B cell (primary cell): ENCODE measurements around the gene OGDHL. TPM values are rescaled to one million over a fixed set of nuclear protein-coding genes. Genes with fewer than 3 reads are reported as not detected.

Source experiments
- ATAC-seq: fragments of 200-7000 bp; cut with Tn5 transposase; one replicate; pipeline ENCODE4 v1.10.0; 2021; ENCODE audit warnings: low read depth, mild to moderate bottlenecking, moderate number of reproducible peaks, moderate library complexity
- CTCF ChIA-PET: fragments of 350-600 bp; sonication (Branson Sonifier 250); formaldehyde crosslinking; loops from one replicate; lab custom pipeline; 2021; ENCODE audit warnings: antibody characterized with exemption, inconsistent platforms; lab: Charles Lee
- POLR2A ChIA-PET: fragments of 350-600 bp; sonication (Branson Sonifier 250); formaldehyde crosslinking; loops from one replicate; lab custom pipeline; 2021; ENCODE audit warnings: antibody characterized with exemption; lab: Charles Lee
- DNase-seq: peaks from one replicate; pipeline ENCODE4 v3.0.0; 2013
- H2AFZ ChIP-seq: 2 replicates; pipeline ENCODE4 v1.6.1; 2012; ENCODE audit warnings: mild to moderate bottlenecking, low read depth, low read length; ENCODE audit not compliant: insufficient read depth, poor library complexity, severe bottlenecking
- H3K27ac ChIP-seq, 2 donors: 1 replicate in 1 of 2; 2 replicates in 1 of 2; pipeline ENCODE4 v1.5.1; 2012 to 2013; ENCODE audit warnings: low read length in 2 of 2, mild to moderate bottlenecking in 2 of 2, moderate library complexity in 1 of 2
- H3K27me3 ChIP-seq, 4 experiments: fragments of 200-600 bp in 1 of 4; sonication (generic) in 1 of 4; replicated peaks in 1 of 4; 1 replicate in 2 of 4; 2 replicates in 2 of 4; pipeline versions ENCODE4 v1.6.1 to v1.7.0; 2013 to 2016; ENCODE audit warnings: low read length in 3 of 4, mild to moderate bottlenecking in 2 of 4, mixed read lengths in 1 of 4, moderate library complexity in 1 of 4; ENCODE audit not compliant: insufficient read depth in 4 of 4, control insufficient read depth in 3 of 4; ENCODE audit errors: control extremely low read depth in 1 of 4
- H3K36me3 ChIP-seq, 2 experiments: replicated peaks in 1 of 2; 1 replicate in 1 of 2; 2 replicates in 1 of 2; pipeline versions ENCODE4 v1.6.1 to v1.7.1; 2013; ENCODE audit warnings: low read length in 1 of 2; ENCODE audit not compliant: insufficient read depth in 2 of 2, control insufficient read depth in 1 of 2; ENCODE audit errors: control extremely low read depth in 1 of 2, extremely low read depth in 1 of 2
- H3K4me1 ChIP-seq, 2 donors: fragments of 200-600 bp in 1 of 2; sonication (generic) in 1 of 2; 1 replicate in 1 of 2; 2 replicates in 1 of 2; pipeline versions ENCODE4 v1.5.1 to v1.6.1; 2013 to 2017; ENCODE audit warnings: low read length in 2 of 2; ENCODE audit not compliant: control insufficient read depth in 2 of 2, insufficient read depth in 2 of 2
- H3K4me2 ChIP-seq: replicated peaks from 2 replicates; pipeline ENCODE3; 2012; ENCODE audit warnings: mild to moderate bottlenecking, low read depth, low read length; ENCODE audit not compliant: poor library complexity, severe bottlenecking
- H3K4me3 ChIP-seq, 5 experiments: fragments of 200-600 bp in 1 of 5; sonication (generic) in 1 of 5; 1 replicate in 3 of 5; 2 replicates in 2 of 5; pipeline versions ENCODE4 v1.5.1 to v1.7.0; 2011 to 2016; ENCODE audit warnings: low read length in 4 of 5, mild to moderate bottlenecking in 4 of 5, low read depth in 2 of 5, control low read depth in 1 of 5, moderate library complexity in 1 of 5; ENCODE audit not compliant: insufficient read depth in 1 of 5; ENCODE audit errors: control extremely low read depth in 1 of 5, extremely low read depth in 1 of 5
- H3K79me2 ChIP-seq: fragments of 200-600 bp; sonication (generic); one replicate; pipeline ENCODE4 v1.6.0; 2016; ENCODE audit warnings: low read length; ENCODE audit not compliant: control insufficient read depth, insufficient read depth
- H3K9ac ChIP-seq: fragments of 200-600 bp; sonication (generic); 2 replicates; pipeline ENCODE4 v1.6.1; 2017; ENCODE audit warnings: mild to moderate bottlenecking, low read length, moderate library complexity
- H3K9me3 ChIP-seq, 3 donors: one replicate each; pipeline versions ENCODE4 v1.6.1 to v1.7.1; 2013; ENCODE audit warnings: low read length in 2 of 3; ENCODE audit not compliant: control insufficient read depth in 2 of 3, insufficient read depth in 1 of 3; ENCODE audit errors: control extremely low read depth in 1 of 3
- H4K20me1 ChIP-seq: 2 replicates; pipeline ENCODE4 v1.6.0; 2012; ENCODE audit warnings: mild to moderate bottlenecking, low read length; ENCODE audit not compliant: insufficient read depth, control insufficient read depth, poor library complexity, severe bottlenecking
- H3K27ac Mint-ChIP-seq: one replicate; pipeline ENCODE4 v1.8.0; 2021; ENCODE audit warnings: mixed read lengths
- H3K27me3 Mint-ChIP-seq: one replicate; pipeline ENCODE4 v1.8.0; 2021; ENCODE audit warnings: mixed read lengths
- H3K4me1 Mint-ChIP-seq: one replicate; pipeline ENCODE4 v1.8.0; 2021; ENCODE audit warnings: mixed read lengths
- H3K4me3 Mint-ChIP-seq: one replicate; pipeline ENCODE4 v1.8.0; 2021; ENCODE audit warnings: mixed read lengths
- H3K9me3 Mint-ChIP-seq: one replicate; pipeline ENCODE4 v1.8.0; 2022; ENCODE audit warnings: mixed read lengths; ENCODE audit not compliant: insufficient read depth
- EZH2 ChIP-seq: IDR thresholded peaks from 2 replicates; pipeline ENCODE4 v1.6.1; 2012; ENCODE audit warnings: borderline replicate concordance, low read depth, mild to moderate bottlenecking, moderate library complexity, low read length; ENCODE audit not compliant: insufficient read depth, poor library complexity, severe bottlenecking
- WGBS: methylation state at CpG from one replicate; pipeline ENCODE4 v1.1.5; 2013; ENCODE audit warnings: missing lambda C conversion rate; ENCODE audit not compliant: insufficient coverage; 5-methylcytosine and 5-hydroxymethylcytosine counted together
- intact Hi-C: fragments of 100-400 bp; cut with micrococcal nuclease; formaldehyde crosslinking; loops from one replicate; pipeline ENCODE4 v1.10.0; 2022
- polyA plus RNA-seq: library from polyadenylated mRNA; depleted of rRNA; stranded (reverse); fragments of >200 nt; gene quantifications from 2 replicates; pipeline ENCODE4 v1.2.3, GENCODE V29; 2012
- total RNA-seq, 2 donors: library from RNA; stranded (reverse); fragments of 120-200 nt in 1 of 2; gene quantifications; 1 replicate in 1 of 2; 2 replicates in 1 of 2; pipeline versions ENCODE4 v1.2.3 to v1.2.4, GENCODE V29; 2013 to 2022
- TF ChIP-seq, protein P1 (sequence below): fragments of 200-600 bp; IDR thresholded peaks from one replicate; pipeline ENCODE4 v1.8.0; 2022; ENCODE audit warnings: antibody characterized with exemption, mild to moderate bottlenecking

The OGDHL gene
- total and polyA plus RNA-seq, 2 donors (not counting 1 experiment from before 2014, with no cell fraction given), result not detected

DNA sequence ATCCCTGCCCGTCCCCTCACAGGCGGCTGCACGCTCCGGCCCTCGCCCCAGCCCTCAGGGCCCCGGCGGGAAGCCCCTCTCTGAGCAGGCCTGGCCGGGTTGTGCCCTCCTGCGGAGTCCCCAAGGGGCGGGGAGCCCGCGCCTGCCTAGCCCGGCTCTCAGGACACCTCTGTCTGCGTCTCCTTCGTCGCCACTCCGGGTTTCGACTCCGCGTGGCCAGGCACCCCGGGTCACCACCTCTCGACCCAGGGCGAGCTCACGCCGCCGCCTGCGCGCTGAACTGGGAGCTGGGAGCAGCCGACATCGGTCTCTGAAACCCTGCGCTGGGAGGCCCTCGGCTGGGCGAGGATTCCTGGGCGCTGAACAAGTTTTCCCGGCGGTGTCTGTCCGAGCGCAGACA is 6.2 kb upstream of the OGDHL start:
- no peak for ATAC-seq
- ChIA-PET POLR2A (no interaction called here), CTCF (no interaction called here)
- H3K9me3 ChIP-seq, result peaks cover 0 to 11% (median 3%) of the 10 kb centered on the region in 3 donors
- no peak overlapping the region for H2AFZ ChIP-seq
- H3K4me3 ChIP-seq, result no peak overlapping the region
- H3K27ac ChIP-seq, result no peak overlapping the region
- H3K4me1 Mint-ChIP-seq, result no peaks in the 10 kb centered on the region
- no peak overlapping the region for H3K4me2 ChIP-seq
- no peak for TF ChIP-seq EZH2
- TF ChIP-seq, protein P1, sequence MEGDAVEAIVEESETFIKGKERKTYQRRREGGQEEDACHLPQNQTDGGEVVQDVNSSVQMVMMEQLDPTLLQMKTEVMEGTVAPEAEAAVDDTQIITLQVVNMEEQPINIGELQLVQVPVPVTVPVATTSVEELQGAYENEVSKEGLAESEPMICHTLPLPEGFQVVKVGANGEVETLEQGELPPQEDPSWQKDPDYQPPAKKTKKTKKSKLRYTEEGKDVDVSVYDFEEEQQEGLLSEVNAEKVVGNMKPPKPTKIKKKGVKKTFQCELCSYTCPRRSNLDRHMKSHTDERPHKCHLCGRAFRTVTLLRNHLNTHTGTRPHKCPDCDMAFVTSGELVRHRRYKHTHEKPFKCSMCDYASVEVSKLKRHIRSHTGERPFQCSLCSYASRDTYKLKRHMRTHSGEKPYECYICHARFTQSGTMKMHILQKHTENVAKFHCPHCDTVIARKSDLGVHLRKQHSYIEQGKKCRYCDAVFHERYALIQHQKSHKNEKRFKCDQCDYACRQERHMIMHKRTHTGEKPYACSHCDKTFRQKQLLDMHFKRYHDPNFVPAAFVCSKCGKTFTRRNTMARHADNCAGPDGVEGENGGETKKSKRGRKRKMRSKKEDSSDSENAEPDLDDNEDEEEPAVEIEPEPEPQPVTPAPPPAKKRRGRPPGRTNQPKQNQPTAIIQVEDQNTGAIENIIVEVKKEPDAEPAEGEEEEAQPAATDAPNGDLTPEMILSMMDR, result no peak
- intact Hi-C loops, result no loop called here
- H3K27me3 ChIP-seq, result peaks cover 0 to 24% (median 12%) of the 10 kb centered on the region in 4 experiments
- 25% methylated on average over 38 of the region's 38 CpGs for WGBS
- H3K4me3 Mint-ChIP-seq, result no peak overlapping the region
- no peaks in the 10 kb centered on the region for H3K4me1 ChIP-seq
- no peaks in the 10 kb centered on the region for H3K9me3 Mint-ChIP-seq
- no peak overlapping the region for H3K27ac Mint-ChIP-seq
- H4K20me1 ChIP-seq, result no peaks in the 10 kb centered on the region
- no peaks in the 10 kb centered on the region for H3K79me2 ChIP-seq
- DNase-seq, result no peak
- no peak overlapping the region for H3K9ac ChIP-seq
- peaks cover 54% of the 10 kb centered on the region for H3K27me3 Mint-ChIP-seq
- no peaks in the 10 kb centered on the region for H3K36me3 ChIP-seq

DNA sequence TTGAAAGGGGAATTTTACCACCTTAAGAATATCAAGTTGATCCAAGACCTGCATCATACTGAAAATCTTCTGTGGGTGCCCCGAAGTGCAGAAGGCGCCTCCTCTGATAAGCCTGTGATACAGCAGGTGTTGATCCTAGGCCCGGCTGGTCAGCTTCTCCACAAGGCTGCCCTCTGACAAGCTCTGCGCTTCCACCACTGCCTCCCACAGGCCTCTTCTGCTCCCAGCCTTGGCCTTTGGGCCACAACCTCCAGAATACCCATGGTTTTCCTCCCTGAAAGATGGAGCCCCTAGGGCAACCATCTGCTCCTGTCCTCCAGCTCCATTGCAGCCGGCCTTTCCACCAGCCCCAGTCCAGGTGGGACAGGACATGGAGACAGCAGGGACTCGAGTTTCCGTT is 5.6 kb upstream of the OGDHL start:
- H3K4me2 ChIP-seq, result no peak overlapping the region
- no peak overlapping the region for H3K9ac ChIP-seq
- intact Hi-C loops, result no loop called here
- H4K20me1 ChIP-seq, result no peaks in the 10 kb centered on the region
- H3K4me1 ChIP-seq, result no peaks in the 10 kb centered on the region
- H3K27me3 ChIP-seq, result peaks cover 0 to 24% (median 15%) of the 10 kb centered on the region in 4 experiments
- H3K27ac ChIP-seq, result no peak overlapping the region
- ChIA-PET CTCF (no interaction called here), POLR2A (no interaction called here)
- Mint-ChIP-seq H3K27me3 (peaks cover 55% of the 10 kb centered on the region), H3K9me3 (no peaks in the 10 kb centered on the region), H3K27ac (no peak overlapping the region), H3K4me3 (no peak overlapping the region), H3K4me1 (peaks cover 2% of the 10 kb centered on the region)
- H3K36me3 ChIP-seq, result no peaks in the 10 kb centered on the region
- TF ChIP-seq EZH2, result no peak
- TF ChIP-seq, protein P1, result no peak
- H3K79me2 ChIP-seq, result no peaks in the 10 kb centered on the region
- DNase-seq (no peak), ATAC-seq (no peak)
- peaks cover 0 to 11% (median 3%) of the 10 kb centered on the region in 3 donors for H3K9me3 ChIP-seq
- no peak overlapping the region for H2AFZ ChIP-seq
- WGBS, result 63% methylated on average over 7 of the region's 7 CpGs
- H3K4me3 ChIP-seq, result no peak overlapping the region
